ENCODE results near the gene OR10D3.

GRCh38 chr11:124197999-124198398 lies 14.9 kb downstream of the OR10D3 start:
- TF ChIP-seq, protein P1, sequence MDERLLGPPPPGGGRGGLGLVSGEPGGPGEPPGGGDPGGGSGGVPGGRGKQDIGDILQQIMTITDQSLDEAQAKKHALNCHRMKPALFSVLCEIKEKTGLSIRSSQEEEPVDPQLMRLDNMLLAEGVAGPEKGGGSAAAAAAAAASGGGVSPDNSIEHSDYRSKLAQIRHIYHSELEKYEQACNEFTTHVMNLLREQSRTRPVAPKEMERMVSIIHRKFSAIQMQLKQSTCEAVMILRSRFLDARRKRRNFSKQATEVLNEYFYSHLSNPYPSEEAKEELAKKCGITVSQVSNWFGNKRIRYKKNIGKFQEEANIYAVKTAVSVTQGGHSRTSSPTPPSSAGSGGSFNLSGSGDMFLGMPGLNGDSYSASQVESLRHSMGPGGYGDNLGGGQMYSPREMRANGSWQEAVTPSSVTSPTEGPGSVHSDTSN (CRISPR knock-in tag; IDR thresholded peaks at IDR 0.05): no peak
- no peak for TF ChIP-seq NFYC (CRISPR knock-in tag; IDR thresholded peaks at IDR 0.05)
- TF ChIP-seq ZNF225 (CRISPR knock-in tag; IDR thresholded peaks at IDR 0.05): no peak
- TF ChIP-seq RNF2 (conservative IDR thresholded peaks at IDR 0.05; ENCODE audit: low read depth): no peak
- TF ChIP-seq TCF7 (IDR thresholded peaks at IDR 0.05; ENCODE audit: low read depth): no peak
- TF ChIP-seq ATF2 (CRISPR knock-in tag; IDR thresholded peaks at IDR 0.05): no peak
- TF ChIP-seq EZH2 (conservative IDR thresholded peaks at IDR 0.05; ENCODE audit: low read depth, low read length): no peak

Data from HepG2 (cell line).